ENCODE results near the gene PLPP6.

Gene PLPP6

GRCh38 chr9:4700932-4701331 is 38.8 kb downstream of the PLPP6 start:
- no peak for DNase-seq

- DNase-seq, result no peak
These were observed 39.4 kb downstream of the PLPP6 start for GRCh38 chr9:4701526-4701925.

- DNase-seq, result no peak
These were observed 42.0 kb downstream of the PLPP6 start for GRCh38 chr9:4704129-4704528.

GRCh38 chr9:4706021-4706420 is 43.9 kb downstream of the PLPP6 start:
- DNase-seq, result no peak

- no peak for DNase-seq
These were observed 45.0 kb downstream of the PLPP6 start for GRCh38 chr9:4706971-4707622.

GRCh38 chr9:4709380-4709779 is 47.3 kb downstream of the PLPP6 start:
- DNase-seq, result no peak

GRCh38 chr9:4713849-4714248 is 51.8 kb downstream of the PLPP6 start:
- DNase-seq, result no peak

GRCh38 chr9:4714266-4715016 is 52.3 kb downstream of the PLPP6 start:
- DNase-seq, result no peak

Data from activated CD4-positive, alpha-beta T cell treated with anti-CD3 and anti-CD28 coated beads for 48 hours (primary cell).